Measurements from ENCODE around the gene MMP24OS.

MMP24OS gene

GRCh38 chr20:35292504-35293285 lies 14.8 kb upstream of the MMP24OS start:
- Histone ChIP-seq H3K9me3 (ENCODE audit: control insufficient read depth in 5 of 5, low read length in 5 of 5) (no peaks in the 10 kb centered on the region), H3K27ac (ENCODE audit: low read depth, low read length) (no peak overlapping the region), H3K36me3 (ENCODE audit: control insufficient read depth in 5 of 5, insufficient read depth in 5 of 5, low read length in 5 of 5) (no peaks in the 10 kb centered on the region), H3K4me3 (ENCODE audit: low read depth in 1 of 5, low read length in 5 of 5) (no peak overlapping the region), H3K4me1 (ENCODE audit: control insufficient read depth in 5 of 5, insufficient read depth in 5 of 5, low read length in 5 of 5) (peaks cover 0 to 13% (median 0%) of the 10 kb centered on the region in 5 donors), H3K9ac (ENCODE audit: low read length in 5 of 5) (no peak overlapping the region), H3K27me3 (ENCODE audit: control insufficient read depth in 5 of 5, insufficient read depth in 4 of 5, low read length in 5 of 5) (peaks cover 0 to 29% (median 13%) of the 10 kb centered on the region in 5 donors)

GRCh38 chr20:35291654-35292503 lies 14.0 kb upstream of the MMP24OS start, which contains the start of gene FAM83C:
TSS of gene FAM83C (minus strand) at chr20:35292425. CDS start at chr20:35292304, 121 bp downstream.
- Histone ChIP-seq H3K27ac (ENCODE audit: low read depth, low read length) (no peak within 1 kb of the TSS), H3K27me3 (ENCODE audit: control insufficient read depth in 5 of 5, insufficient read depth in 4 of 5, low read length in 5 of 5) (peaks cover 0 to 34% (median 13%) of the 10 kb centered on the region in 5 donors), H3K9ac (ENCODE audit: low read length in 5 of 5) (no peak within 1 kb of the TSS), H3K4me1 (ENCODE audit: control insufficient read depth in 5 of 5, insufficient read depth in 5 of 5, low read length in 5 of 5) (peaks cover 0 to 13% (median 0%) of the 10 kb centered on the region in 5 donors), H3K4me3 (ENCODE audit: low read depth in 1 of 5, low read length in 5 of 5) (no peak within 1 kb of the TSS), H3K9me3 (ENCODE audit: control insufficient read depth in 5 of 5, low read length in 5 of 5) (no peaks in the 10 kb centered on the region), H3K36me3 (ENCODE audit: control insufficient read depth in 5 of 5, insufficient read depth in 5 of 5, low read length in 5 of 5) (no peaks in the 10 kb centered on the region)

GRCh38 chr20:35290887-35291417 lies 13.0 kb upstream of the MMP24OS start:
- Histone ChIP-seq H3K9ac (ENCODE audit: low read length in 5 of 5) (no peak overlapping the region), H3K4me3 (ENCODE audit: low read depth in 1 of 5, low read length in 5 of 5) (no peak overlapping the region), H3K27me3 (ENCODE audit: control insufficient read depth in 5 of 5, insufficient read depth in 4 of 5, low read length in 5 of 5) (peaks cover 0 to 34% (median 13%) of the 10 kb centered on the region in 5 donors), H3K27ac (ENCODE audit: low read depth, low read length) (no peak overlapping the region), H3K4me1 (ENCODE audit: control insufficient read depth in 5 of 5, insufficient read depth in 5 of 5, low read length in 5 of 5) (peaks cover 0 to 4% (median 0%) of the 10 kb centered on the region in 5 donors), H3K9me3 (ENCODE audit: control insufficient read depth in 5 of 5, low read length in 5 of 5) (no peaks in the 10 kb centered on the region), H3K36me3 (ENCODE audit: control insufficient read depth in 5 of 5, insufficient read depth in 5 of 5, low read length in 5 of 5) (no peaks in the 10 kb centered on the region)

GRCh38 chr20:35290186-35290886 lies 12.4 kb upstream of the MMP24OS start:
- no peaks in the 10 kb centered on the region for H3K9me3 ChIP-seq (ENCODE audit: control insufficient read depth in 5 of 5, low read length in 5 of 5)
- no peak overlapping the region for H3K4me3 ChIP-seq (ENCODE audit: low read depth in 1 of 5, low read length in 5 of 5)
- no peak overlapping the region for H3K27ac ChIP-seq (ENCODE audit: low read depth, low read length)
- no peak overlapping the region for H3K9ac ChIP-seq (ENCODE audit: low read length in 5 of 5)
- peaks cover 0 to 2% (median under 1%) of the 10 kb centered on the region in 5 donors for H3K4me1 ChIP-seq (ENCODE audit: control insufficient read depth in 5 of 5, insufficient read depth in 5 of 5, low read length in 5 of 5)
- H3K27me3 ChIP-seq (ENCODE audit: control insufficient read depth in 5 of 5, insufficient read depth in 4 of 5, low read length in 5 of 5), result peaks cover 0 to 30% (median 11%) of the 10 kb centered on the region in 5 donors
- H3K36me3 ChIP-seq (ENCODE audit: control insufficient read depth in 5 of 5, insufficient read depth in 5 of 5, low read length in 5 of 5), result no peaks in the 10 kb centered on the region

GRCh38 chr20:35288325-35289060 lies 10.6 kb upstream of the MMP24OS start:
- no peak overlapping the region for H3K27ac ChIP-seq (ENCODE audit: low read depth, low read length)
- H3K4me3 ChIP-seq (ENCODE audit: low read depth in 1 of 5, low read length in 5 of 5), result no peak overlapping the region
- peaks cover 0 to 24% (median 3%) of the 10 kb centered on the region in 5 donors for H3K27me3 ChIP-seq (ENCODE audit: control insufficient read depth in 5 of 5, insufficient read depth in 4 of 5, low read length in 5 of 5)
- peaks cover 0 to 15% (median 14%) of the 10 kb centered on the region in 5 donors for H3K4me1 ChIP-seq (ENCODE audit: control insufficient read depth in 5 of 5, insufficient read depth in 5 of 5, low read length in 5 of 5)
- H3K9me3 ChIP-seq (ENCODE audit: control insufficient read depth in 5 of 5, low read length in 5 of 5), result no peaks in the 10 kb centered on the region
- no peaks in the 10 kb centered on the region for H3K36me3 ChIP-seq (ENCODE audit: control insufficient read depth in 5 of 5, insufficient read depth in 5 of 5, low read length in 5 of 5)
- H3K9ac ChIP-seq (ENCODE audit: low read length in 5 of 5), result no peak overlapping the region

- H3K9me3 ChIP-seq (ENCODE audit: control insufficient read depth in 5 of 5, low read length in 5 of 5), result no peaks in the 10 kb centered on the region
- peaks cover 0 to 19% (median 18%) of the 10 kb centered on the region in 5 donors for H3K4me1 ChIP-seq (ENCODE audit: control insufficient read depth in 5 of 5, insufficient read depth in 5 of 5, low read length in 5 of 5)
- no peak overlapping the region for H3K9ac ChIP-seq (ENCODE audit: low read length in 5 of 5)
- H3K36me3 ChIP-seq (ENCODE audit: control insufficient read depth in 5 of 5, insufficient read depth in 5 of 5, low read length in 5 of 5), result peaks cover 0 to 2% (median 0%) of the 10 kb centered on the region in 5 donors
- no peak overlapping the region for H3K27ac ChIP-seq (ENCODE audit: low read depth, low read length)
- H3K27me3 ChIP-seq (ENCODE audit: control insufficient read depth in 5 of 5, insufficient read depth in 4 of 5, low read length in 5 of 5), result peaks cover 0 to 20% (median 3%) of the 10 kb centered on the region in 5 donors
- H3K4me3 ChIP-seq (ENCODE audit: low read depth in 1 of 5, low read length in 5 of 5), result no peak overlapping the region
These were observed 9.8 kb upstream of the MMP24OS start for GRCh38 chr20:35287509-35288324.

- H3K9me3 ChIP-seq (ENCODE audit: control insufficient read depth in 5 of 5, low read length in 5 of 5), result no peaks in the 10 kb centered on the region
- H3K27ac ChIP-seq (ENCODE audit: low read depth, low read length), result no peak overlapping the region
- H3K27me3 ChIP-seq (ENCODE audit: control insufficient read depth in 5 of 5, insufficient read depth in 4 of 5, low read length in 5 of 5), result peaks cover 0 to 14% (median 0%) of the 10 kb centered on the region in 5 donors
- peaks cover 0 to 2% (median 0%) of the 10 kb centered on the region in 5 donors for H3K36me3 ChIP-seq (ENCODE audit: control insufficient read depth in 5 of 5, insufficient read depth in 5 of 5, low read length in 5 of 5)
- peaks cover 0 to 19% (median 18%) of the 10 kb centered on the region in 5 donors for H3K4me1 ChIP-seq (ENCODE audit: control insufficient read depth in 5 of 5, insufficient read depth in 5 of 5, low read length in 5 of 5)
- no peak overlapping the region for H3K4me3 ChIP-seq (ENCODE audit: low read depth in 1 of 5, low read length in 5 of 5)
- no peak overlapping the region for H3K9ac ChIP-seq (ENCODE audit: low read length in 5 of 5)
These were observed 9.1 kb upstream of the MMP24OS start for GRCh38 chr20:35286899-35287508.

GRCh38 chr20:35286077-35286898 lies 8.4 kb upstream of the MMP24OS start:
- Histone ChIP-seq H3K9me3 (ENCODE audit: control insufficient read depth in 5 of 5, low read length in 5 of 5) (no peaks in the 10 kb centered on the region), H3K36me3 (ENCODE audit: control insufficient read depth in 5 of 5, insufficient read depth in 5 of 5, low read length in 5 of 5) (peaks cover 0 to 4% (median 0%) of the 10 kb centered on the region in 5 donors), H3K4me1 (ENCODE audit: control insufficient read depth in 5 of 5, insufficient read depth in 5 of 5, low read length in 5 of 5) (peaks cover 0 to 19% (median 18%) of the 10 kb centered on the region in 5 donors), H3K27ac (ENCODE audit: low read depth, low read length) (no peak overlapping the region), H3K9ac (ENCODE audit: low read length in 5 of 5) (no peak overlapping the region), H3K27me3 (ENCODE audit: control insufficient read depth in 5 of 5, insufficient read depth in 4 of 5, low read length in 5 of 5) (peaks cover 0 to 9% (median 0%) of the 10 kb centered on the region in 5 donors), H3K4me3 (ENCODE audit: low read depth in 1 of 5, low read length in 5 of 5) (no peak overlapping the region)
